CD14-positive monocyte (primary cell): Measurements from ENCODE around the gene ITPR1. TPM values are rescaled to one million over a fixed set of nuclear protein-coding genes. Genes with fewer than 3 reads are reported as not detected.

Experiments used
- DNase-seq, 3 donors: peaks; one replicate each; pipeline ENCODE4 v3.0.0-alpha.2; 2011 to 2022
- H2AFZ ChIP-seq: 2 replicates; pipeline ENCODE4 v1.6.0; 2012; ENCODE audit warnings: mild to moderate bottlenecking, low read depth, low read length, inconsistent platforms; ENCODE audit not compliant: insufficient read depth, poor library complexity, severe bottlenecking
- H3K27ac ChIP-seq, 2 donors: 1 replicate in 1 of 2; 2 replicates in 1 of 2; pipeline ENCODE4 v1.5.1; 2012 to 2013; ENCODE audit warnings: low read length in 2 of 2, control low read depth in 1 of 2, inconsistent platforms in 1 of 2, low read depth in 1 of 2, mild to moderate bottlenecking in 1 of 2
- H3K27me3 ChIP-seq, 2 donors: one replicate each; pipeline versions ENCODE4 v1.6.0 to v1.6.1; 2011 to 2013; ENCODE audit warnings: low read length in 2 of 2; ENCODE audit not compliant: control insufficient read depth in 2 of 2, insufficient read depth in 2 of 2
- H3K36me3 ChIP-seq, 2 donors: replicated peaks in 1 of 2; 1 replicate in 1 of 2; 2 replicates in 1 of 2; pipeline versions ENCODE4 v1.5.1 to v1.6.1; 2012 to 2013; ENCODE audit warnings: low read length in 2 of 2, control low read depth in 1 of 2, inconsistent platforms in 1 of 2, mild to moderate bottlenecking in 1 of 2; ENCODE audit not compliant: insufficient read depth in 2 of 2, control insufficient read depth in 1 of 2
- H3K4me1 ChIP-seq, 2 donors: 1 replicate in 1 of 2; 2 replicates in 1 of 2; pipeline versions ENCODE4 v1.5.1 to v1.6.1; 2012 to 2013; ENCODE audit warnings: low read length in 2 of 2, control low read depth in 1 of 2, inconsistent platforms in 1 of 2, mild to moderate bottlenecking in 1 of 2, moderate library complexity in 1 of 2; ENCODE audit not compliant: insufficient read depth in 2 of 2, control insufficient read depth in 1 of 2
- H3K4me2 ChIP-seq: replicated peaks from 2 replicates; pipeline ENCODE3; 2012; ENCODE audit warnings: low read length, moderate library complexity, mild to moderate bottlenecking; ENCODE audit not compliant: poor library complexity, severe bottlenecking; ENCODE audit errors: extremely low read depth
- H3K4me3 ChIP-seq, 3 experiments: fragments of 200-600 bp in 1 of 3; sonication (generic) in 1 of 3; replicated peaks in 1 of 3; 1 replicate in 2 of 3; 2 replicates in 1 of 3; pipeline ENCODE4 v1.5.1; 2011 to 2013; ENCODE audit warnings: low read length in 3 of 3, mild to moderate bottlenecking in 3 of 3, control low read depth in 2 of 3, low read depth in 2 of 3, inconsistent platforms in 1 of 3, moderate library complexity in 1 of 3
- H3K79me2 ChIP-seq: 2 replicates; pipeline ENCODE4 v1.6.0; 2012; ENCODE audit warnings: mild to moderate bottlenecking, control low read depth, inconsistent platforms, low read length, moderate library complexity; ENCODE audit not compliant: insufficient read depth
- H3K9ac ChIP-seq: 2 replicates; pipeline ENCODE4 v1.6.0; 2017; ENCODE audit warnings: low read length, mild to moderate bottlenecking; ENCODE audit not compliant: insufficient read depth, poor library complexity, severe bottlenecking
- H3K9me3 ChIP-seq, 2 donors: replicated peaks in 1 of 2; 1 replicate in 1 of 2; 2 replicates in 1 of 2; pipeline versions ENCODE4 v1.5.1 to v1.6.1; 2012 to 2013; ENCODE audit warnings: low read length in 2 of 2, control low read depth in 1 of 2; ENCODE audit not compliant: control insufficient read depth in 1 of 2, insufficient read depth in 1 of 2
- H4K20me1 ChIP-seq: 2 replicates; pipeline ENCODE4 v1.6.0; 2012; ENCODE audit warnings: mild to moderate bottlenecking, low read length, control low read depth, moderate library complexity; ENCODE audit not compliant: insufficient read depth
- H3K27ac Mint-ChIP-seq, 7 donors: one replicate each; pipeline ENCODE4 v1.8.0; 2020; ENCODE audit warnings: mild to moderate bottlenecking in 7 of 7, mixed read lengths in 7 of 7, moderate library complexity in 6 of 7, inconsistent platforms in 2 of 7
- H3K27me3 Mint-ChIP-seq, 3 donors: one replicate each; pipeline ENCODE4 v1.8.0; 2021 to 2022; ENCODE audit warnings: low read depth in 3 of 3, mild to moderate bottlenecking in 3 of 3, mixed read lengths in 3 of 3, moderate library complexity in 3 of 3, inconsistent platforms in 1 of 3
- H3K36me3 Mint-ChIP-seq, 2 donors: one replicate each; pipeline ENCODE4 v1.8.0; 2020; ENCODE audit warnings: mixed read lengths in 2 of 2, inconsistent platforms in 1 of 2, mild to moderate bottlenecking in 1 of 2
- H3K4me1 Mint-ChIP-seq: one replicate; pipeline ENCODE4 v1.8.0; 2020; ENCODE audit warnings: mild to moderate bottlenecking, mixed read lengths
- H3K4me3 Mint-ChIP-seq, 2 donors: one replicate each; pipeline ENCODE4 v1.8.0; 2020; ENCODE audit warnings: mild to moderate bottlenecking in 2 of 2, mixed read lengths in 2 of 2, moderate library complexity in 1 of 2
- H3K9me3 Mint-ChIP-seq, 7 donors: one replicate each; pipeline ENCODE4 v1.8.0; 2020 to 2022; ENCODE audit warnings: mixed read lengths in 7 of 7, mild to moderate bottlenecking in 6 of 7, moderate library complexity in 6 of 7, inconsistent platforms in 2 of 7
- CTCF ChIP-seq: fragments of 200-600 bp; IDR thresholded peaks from one replicate; pipeline ENCODE4 v1.8.0; 2022; ENCODE audit warnings: antibody characterized with exemption, mild to moderate bottlenecking
- WGBS: methylation state at CpG from one replicate; pipeline ENCODE4 v1.1.5; 2013; ENCODE audit warnings: missing lambda C conversion rate; ENCODE audit not compliant: insufficient coverage; 5-methylcytosine and 5-hydroxymethylcytosine counted together
- intact Hi-C, 2 donors: fragments of 100-400 bp; cut with micrococcal nuclease; formaldehyde crosslinking; loops; one replicate each; pipeline versions ENCODE4 v1.15.0 to v1.15.1; 2023
- polyA plus RNA-seq, 3 donors: library from polyadenylated mRNA; depleted of rRNA in 1 of 3; unstranded in 2 of 3; stranded (reverse) in 1 of 3; fragments of 300-500 nt in 2 of 3; fragments of >200 nt in 1 of 3; fragmentation: Illumina TruSeq in 2 of 3; gene quantifications; 1 replicate in 2 of 3; 2 replicates in 1 of 3; pipeline ENCODE4 v1.2.3, GENCODE V29; 2012 to 2021

Gene ITPR1
- polyA plus RNA-seq, 3 donors, result 3.2 to 21.1 (median 7.1) TPM

GRCh38 chr3:4746241-4746958, 253.3 kb downstream of the ITPR1 start:
- no peak for TF ChIP-seq CTCF
- WGBS, result no CpG with 5 or more reads among the region's 11 CpGs
- peaks cover 2 to 30% of the 10 kb centered on the region in 2 donors for H3K36me3 ChIP-seq
- no peak overlapping the region for H3K4me3 ChIP-seq
- no peak overlapping the region for H3K4me2 ChIP-seq
- no peak overlapping the region for H3K9ac ChIP-seq
- H2AFZ ChIP-seq, result no peak overlapping the region
- intact Hi-C loops, result no loop called here
- peaks cover 45% of the 10 kb centered on the region for H3K4me1 Mint-ChIP-seq
- H3K36me3 Mint-ChIP-seq, result peaks cover 37 to 42% of the 10 kb centered on the region in 2 donors
- H3K9me3 ChIP-seq, result no peaks in the 10 kb centered on the region
- no peaks in the 10 kb centered on the region for H3K9me3 Mint-ChIP-seq
- H3K27ac Mint-ChIP-seq, result peak overlapping the region in 3 of 7 donors; percentile 2 to 68 (median 19)
- H3K27me3 ChIP-seq, result no peaks in the 10 kb centered on the region
- peaks cover 14% of the 10 kb centered on the region for H3K79me2 ChIP-seq
- H3K4me1 ChIP-seq, result peaks cover 39 to 46% of the 10 kb centered on the region in 2 donors
- H4K20me1 ChIP-seq, result no peaks in the 10 kb centered on the region
- no peak for DNase-seq
- H3K27ac ChIP-seq, result no peak overlapping the region
- H3K27me3 Mint-ChIP-seq, result no peaks in the 10 kb centered on the region
- no peak overlapping the region for H3K4me3 Mint-ChIP-seq

GRCh38 chr3:4748127-4748526, 255.0 kb downstream of the ITPR1 start:
- Histone ChIP-seq H2AFZ (no peak overlapping the region), H3K4me3 (peak overlapping the region in 1 of 3 experiments; percentile 66), H3K27me3 (no peaks in the 10 kb centered on the region), H4K20me1 (no peaks in the 10 kb centered on the region), H3K27ac (peak overlapping the region in 1 of 2 donors; percentile 95), H3K9ac (peak overlapping the region; percentile 48), H3K4me2 (peak overlapping the region; percentile 73), H3K4me1 (peaks cover 49 to 53% of the 10 kb centered on the region in 2 donors), H3K9me3 (no peaks in the 10 kb centered on the region), H3K79me2 (peaks cover 14% of the 10 kb centered on the region), H3K36me3 (peaks cover 2 to 27% of the 10 kb centered on the region in 2 donors)
- H3K27me3 Mint-ChIP-seq, result peaks cover 0 to 3% (median 0%) of the 10 kb centered on the region in 3 donors
- no peak for DNase-seq
- peaks cover 54% of the 10 kb centered on the region for H3K4me1 Mint-ChIP-seq
- intact Hi-C loops, result no loop called here
- peaks cover 30 to 42% of the 10 kb centered on the region in 2 donors for H3K36me3 Mint-ChIP-seq
- no peaks in the 10 kb centered on the region for H3K9me3 Mint-ChIP-seq
- H3K4me3 Mint-ChIP-seq, result peak overlapping the region in 1 of 2 donors; percentile 81
- WGBS, result 88% methylated on average over 1 of the region's 1 CpG
- H3K27ac Mint-ChIP-seq, result peak overlapping the region in 2 of 7 donors; percentile 53 to 72
- TF ChIP-seq CTCF, result no peak
